Smooth muscle cell (in vitro differentiated cells): ENCODE measurements around the gene ANK3. TPM values are rescaled to one million over a fixed set of nuclear protein-coding genes. Genes with fewer than 3 reads are reported as not detected.

Source experiments
- DNase-seq: peaks from one replicate; lab custom pipeline; 2025; ENCODE audit not compliant: unreplicated experiment; lab: John Stamatoyannopoulos, UW
- H2AFZ ChIP-seq: fragments of 200-600 bp; sonication (generic); 2 replicates; pipeline ENCODE4 v1.6.0; 2016; ENCODE audit warnings: antibody characterized with exemption, low read depth, mild to moderate bottlenecking
- H3F3A ChIP-seq: fragments of 200-600 bp; sonication (generic); 2 replicates; pipeline ENCODE4 v1.6.0; 2017; ENCODE audit warnings: antibody characterized with exemption, low read depth
- H3K27ac ChIP-seq: fragments of 200-600 bp; sonication (generic); 2 replicates; pipeline ENCODE4 v1.5.1; 2016; ENCODE audit warnings: low read depth, mild to moderate bottlenecking
- H3K27me3 ChIP-seq: fragments of 200-600 bp; sonication (generic); 2 replicates; pipeline ENCODE4 v1.6.1; 2016; ENCODE audit warnings: low read depth, mild to moderate bottlenecking
- H3K36me3 ChIP-seq: fragments of 200-600 bp; sonication (generic); 2 replicates; pipeline ENCODE4 v1.5.1; 2016; ENCODE audit warnings: low read depth
- H3K4me1 ChIP-seq: fragments of 200-600 bp; sonication (generic); 2 replicates; pipeline ENCODE4 v1.5.1; 2016; ENCODE audit warnings: low read depth
- H3K4me2 ChIP-seq: fragments of 200-600 bp; sonication (generic); 2 replicates; pipeline ENCODE4 v1.6.0; 2016; ENCODE audit warnings: mild to moderate bottlenecking
- H3K4me3 ChIP-seq: fragments of 200-600 bp; sonication (generic); 2 replicates; pipeline ENCODE4 v1.5.1; 2016; ENCODE audit warnings: mild to moderate bottlenecking
- H3K79me2 ChIP-seq: fragments of 200-600 bp; sonication (generic); 2 replicates; pipeline ENCODE4 v1.6.0; 2016; ENCODE audit warnings: low read depth, mild to moderate bottlenecking
- H3K9ac ChIP-seq: fragments of 200-600 bp; sonication (generic); 2 replicates; pipeline ENCODE4 v1.6.0; 2016; ENCODE audit warnings: low read depth
- H3K9me3 ChIP-seq: fragments of 200-600 bp; sonication (generic); replicated peaks from 2 replicates; pipeline ENCODE4 v1.5.1; 2016; ENCODE audit warnings: low read depth
- H4K20me1 ChIP-seq: fragments of 200-600 bp; sonication (generic); 2 replicates; pipeline ENCODE4 v1.6.0; 2016; ENCODE audit warnings: low read depth
- CTCF ChIP-seq: fragments of 200-600 bp; sonication (generic); IDR thresholded peaks from 2 replicates; pipeline ENCODE4 v1.5.1; 2017; ENCODE audit warnings: borderline replicate concordance, mild to moderate bottlenecking, antibody characterized with exemption; ENCODE audit not compliant: insufficient read depth, poor library complexity, severe bottlenecking
- WGBS: methylation state at CpG from one replicate; pipeline ENCODE4 v1.1.7; 2016; ENCODE audit warnings: low lambda C conversion rate; 5-methylcytosine and 5-hydroxymethylcytosine counted together
- polyA plus RNA-seq: library from polyadenylated mRNA; unstranded; fragments of >200 nt; fragmentation: Nextera tagmentation; extraction: Ambion mirVana; gene quantifications from 2 replicates; pipeline ENCODE4 v1.2.1, GENCODE V29; 2016
- total RNA-seq: library from RNA; depleted of rRNA; stranded (reverse); fragments of >200 nt; gene quantifications from 2 replicates; pipeline ENCODE4 v1.2.3, GENCODE V29; 2014

The ANK3 gene
- total and polyA plus RNA-seq, 2 experiments from 2014 or later = 28.2 to 85.5 TPM

- Histone ChIP-seq H3K27me3 (no peaks in the 10 kb centered on the region), H3K79me2 (no peaks in the 10 kb centered on the region), H3K4me1 (no peaks in the 10 kb centered on the region), H3K4me2 (no peak overlapping the region), H3K27ac (no peak overlapping the region), H3F3A (no peaks in the 10 kb centered on the region), H3K36me3 (no peaks in the 10 kb centered on the region), H3K4me3 (no peak overlapping the region), H2AFZ (no peak overlapping the region), H4K20me1 (no peaks in the 10 kb centered on the region), H3K9me3 (no peaks in the 10 kb centered on the region), H3K9ac (no peak overlapping the region)
- no peak for DNase-seq
- TF ChIP-seq CTCF = no peak
- WGBS = 73% methylated on average over 3 of the region's 3 CpGs
Measured at GRCh38 chr10:60336901-60337630, 52.6 kb downstream of the ANK3 start.

- H3K4me2 ChIP-seq = no peak overlapping the region
- no peaks in the 10 kb centered on the region for H4K20me1 ChIP-seq
- H3K4me1 ChIP-seq = no peaks in the 10 kb centered on the region
- no peak overlapping the region for H3K27ac ChIP-seq
- no peak for TF ChIP-seq CTCF
- H3K79me2 ChIP-seq = no peaks in the 10 kb centered on the region
- no peak for DNase-seq
- no peaks in the 10 kb centered on the region for H3K9me3 ChIP-seq
- H3F3A ChIP-seq = no peaks in the 10 kb centered on the region
- no peak overlapping the region for H3K9ac ChIP-seq
- WGBS = 90% methylated on average over 5 of the region's 5 CpGs
- H3K36me3 ChIP-seq = no peaks in the 10 kb centered on the region
- no peak overlapping the region for H3K4me3 ChIP-seq
- H3K27me3 ChIP-seq = no peaks in the 10 kb centered on the region
- H2AFZ ChIP-seq = no peak overlapping the region
Measured at GRCh38 chr10:60335708-60336107, 54.0 kb downstream of the ANK3 start.

- H2AFZ ChIP-seq = no peak overlapping the region
- no peak overlapping the region for H3K4me3 ChIP-seq
- no peak for DNase-seq
- TF ChIP-seq CTCF = no peak
- H3K9me3 ChIP-seq = no peaks in the 10 kb centered on the region
- no peaks in the 10 kb centered on the region for H3K36me3 ChIP-seq
- no peaks in the 10 kb centered on the region for H3K79me2 ChIP-seq
- WGBS = 50% methylated on average over 4 of the region's 4 CpGs
- no peak overlapping the region for H3K9ac ChIP-seq
- no peaks in the 10 kb centered on the region for H3K4me1 ChIP-seq
- H4K20me1 ChIP-seq = no peaks in the 10 kb centered on the region
- H3F3A ChIP-seq = no peaks in the 10 kb centered on the region
- H3K27ac ChIP-seq = no peak overlapping the region
- no peaks in the 10 kb centered on the region for H3K27me3 ChIP-seq
- no peak overlapping the region for H3K4me2 ChIP-seq
Measured at GRCh38 chr10:60334991-60335390, 54.7 kb downstream of the ANK3 start.

- TF ChIP-seq CTCF = no peak
- no peaks in the 10 kb centered on the region for H3F3A ChIP-seq
- no peak overlapping the region for H3K27ac ChIP-seq
- no peaks in the 10 kb centered on the region for H3K36me3 ChIP-seq
- DNase-seq = no peak
- 62% methylated on average over 2 of the region's 2 CpGs for WGBS
- H4K20me1 ChIP-seq = no peaks in the 10 kb centered on the region
- no peak overlapping the region for H3K9ac ChIP-seq
- H3K27me3 ChIP-seq = no peaks in the 10 kb centered on the region
- no peak overlapping the region for H3K4me2 ChIP-seq
- H3K9me3 ChIP-seq = no peaks in the 10 kb centered on the region
- H3K4me3 ChIP-seq = no peak overlapping the region
- no peaks in the 10 kb centered on the region for H3K79me2 ChIP-seq
- H3K4me1 ChIP-seq = no peaks in the 10 kb centered on the region
- no peak overlapping the region for H2AFZ ChIP-seq
Measured at GRCh38 chr10:60332371-60332770, 57.3 kb downstream of the ANK3 start.
